Liver (tissue), 3 donors: ENCODE measurements around the gene JAML.

Source experiments
- CTCF ChIP-seq: fragments of 150-350 bp; IDR thresholded peaks from 2 replicates; pipeline ENCODE4 v1.5.1; 2017; ENCODE audit warnings: improper control_type of control experiment, low read depth, low read length; ENCODE audit not compliant: missing input control
- FOXA1 ChIP-seq: IDR thresholded peaks from 2 replicates; pipeline ENCODE4 v1.6.1; 2016; ENCODE audit warnings: antibody characterized with exemption
- GABPA ChIP-seq, 2 donors: IDR thresholded peaks in 1 of 2; conservative IDR thresholded peaks in 1 of 2; 2 replicates each; pipeline ENCODE4 v1.6.1; 2016; ENCODE audit warnings: antibody characterized with exemption in 2 of 2, mild to moderate bottlenecking in 1 of 2, moderate library complexity in 1 of 2
- JUND ChIP-seq, 2 donors: IDR thresholded peaks; 2 replicates each; pipeline ENCODE4 v1.6.1; 2016; ENCODE audit warnings: antibody characterized with exemption in 2 of 2
- MAX ChIP-seq: IDR thresholded peaks from 2 replicates; pipeline ENCODE4 v1.6.1; 2016; ENCODE audit warnings: antibody characterized with exemption
- REST ChIP-seq: IDR thresholded peaks from 2 replicates; pipeline ENCODE4 v1.6.1; 2016; ENCODE audit warnings: antibody characterized with exemption, mild to moderate bottlenecking
- YY1 ChIP-seq: IDR thresholded peaks from 2 replicates; pipeline ENCODE4 v1.6.1; 2016; ENCODE audit warnings: antibody characterized with exemption, mild to moderate bottlenecking
- ZBTB33 ChIP-seq: IDR thresholded peaks from 2 replicates; pipeline ENCODE4 v1.6.1; 2016; ENCODE audit warnings: antibody characterized with exemption
- donor health status: healthy.
- donor health status: healthy.

- TF ChIP-seq CTCF (no peak), FOXA1 (no peak), GABPA (IDR thresholded peaks at IDR 0.05 in 1 of 2, conservative IDR thresholded peaks at IDR 0.05 in 1 of 2) (no peak), MAX (no peak), ZBTB33 (no peak), YY1 (no peak), REST (no peak), JUND (IDR thresholded peaks at IDR 0.05) (no peak)
Measured at GRCh38 chr11:118223570-118223969, 1.2 kb downstream of the JAML start.
